HG03571 (cell line): ENCODE measurements around the gene ATP5ME.
"Not testable (repeated sequence)": the region's sequence is repeated elsewhere in the genome, so short reads cannot be mapped to it uniquely, and the experiment has no call there.

ENCODE experiments used
- ATAC-seq: cut with Tn5 transposase; IDR thresholded peaks from one replicate; pipeline ENCODE4 v1.9.1; 2021; ENCODE audit not compliant: unreplicated experiment

The ATP5ME gene

GRCh38 chr4:671769-672168 lies 2.3 kb downstream of the ATP5ME start:
- no peak for ATAC-seq

- ATAC-seq = not testable (repeated sequence)
These were observed 4.1 kb downstream of the ATP5ME start for GRCh38 chr4:669806-670559.

- not testable (repeated sequence) for ATAC-seq
These were observed 5.9 kb downstream of the ATP5ME start for GRCh38 chr4:668219-668618.

GRCh38 chr4:667545-667925 lies 6.5 kb downstream of the ATP5ME start:
- no peak for ATAC-seq

GRCh38 chr4:666822-667544 lies 7.1 kb downstream of the ATP5ME start:
- no peak for ATAC-seq

GRCh38 chr4:666436-666810 lies 7.7 kb downstream of the ATP5ME start:
- ATAC-seq = no peak

GRCh38 chr4:665751-666435 lies 8.2 kb downstream of the ATP5ME start:
- ATAC-seq = no peak

- ATAC-seq = no peak
These were observed 8.7 kb downstream of the ATP5ME start for GRCh38 chr4:665381-665750.

- ATAC-seq = no peak
These were observed 9.3 kb downstream of the ATP5ME start for GRCh38 chr4:664713-665231.

- ATAC-seq = peak; percentile 70
These were observed 10.3 kb downstream of the ATP5ME start for GRCh38 chr4:663438-664428.

- ATAC-seq = no peak
These were observed 11.0 kb downstream of the ATP5ME start for GRCh38 chr4:663046-663437.

- ATAC-seq = no peak
These were observed 12.0 kb downstream of the ATP5ME start for GRCh38 chr4:661881-662761.

- no peak for ATAC-seq
These were observed 12.8 kb downstream of the ATP5ME start for GRCh38 chr4:661231-661630.

GRCh38 chr4:660401-660800 lies 13.7 kb downstream of the ATP5ME start:
- ATAC-seq = no peak

- no peak for ATAC-seq
These were observed 14.2 kb downstream of the ATP5ME start for GRCh38 chr4:659851-660250.

GRCh38 chr4:658681-659667 lies 15.1 kb downstream of the ATP5ME start:
- ATAC-seq = no peak

GRCh38 chr4:657834-658667 lies 16.0 kb downstream of the ATP5ME start:
- ATAC-seq = no peak
